LNCaP clone FGC (cell line): Measurements from ENCODE around the gene CD274.
"Not testable (repeated sequence)": the region's sequence is repeated elsewhere in the genome, so short reads cannot be mapped to it uniquely, and the experiment has no call there.

Experiments used
- DNase-seq: peaks from one replicate; pipeline ENCODE4 v3.0.0-alpha.2; 2011; ENCODE audit warnings: low read depth
- H3K4me3 ChIP-seq: 2 replicates; pipeline ENCODE4 v1.5.1; 2011; ENCODE audit warnings: mild to moderate bottlenecking, low read depth, low read length, control low read depth
- TF ChIP-seq, protein P1 (sequence below): IDR thresholded peaks from 2 replicates; pipeline ENCODE4 v1.5.1; 2012; ENCODE audit warnings: mild to moderate bottlenecking; ENCODE audit not compliant: control insufficient read depth, insufficient read depth; ENCODE audit errors: extremely low read depth

The CD274 gene

DNA sequence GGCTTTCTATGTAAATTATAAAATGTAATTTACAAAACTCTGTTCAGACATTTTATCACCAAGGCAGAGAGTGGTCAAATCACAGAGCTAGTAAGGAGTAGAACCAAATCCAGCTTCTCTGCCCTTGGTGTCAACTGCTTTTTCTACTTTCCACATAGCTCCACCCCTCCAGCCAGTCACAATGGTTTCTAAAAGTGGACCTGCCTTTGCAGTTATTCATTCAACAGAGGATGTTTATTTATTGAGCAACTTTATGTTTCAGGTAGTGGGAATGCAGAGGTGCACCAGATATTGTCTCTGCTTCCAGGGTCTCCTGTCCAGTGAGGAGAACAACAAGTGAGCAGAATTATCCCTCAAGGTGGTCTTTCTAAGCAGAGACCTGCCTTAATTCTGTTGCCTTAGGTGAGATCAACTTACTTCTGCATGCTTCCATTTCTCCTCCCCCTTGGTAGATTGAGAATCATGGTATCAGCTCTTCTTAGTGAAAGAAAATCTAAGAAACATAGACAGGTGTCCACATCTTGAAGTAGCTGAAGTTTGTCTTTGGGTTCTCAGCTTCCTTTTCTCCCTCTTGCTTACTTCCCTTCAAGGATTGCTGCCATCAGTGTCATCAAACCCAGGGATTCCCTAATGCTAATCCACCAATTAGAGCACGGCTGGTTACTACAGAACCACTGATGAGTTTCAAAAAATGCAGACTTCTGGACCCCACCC, 42.8 kb downstream of the CD274 start:
- TF ChIP-seq, protein P1, sequence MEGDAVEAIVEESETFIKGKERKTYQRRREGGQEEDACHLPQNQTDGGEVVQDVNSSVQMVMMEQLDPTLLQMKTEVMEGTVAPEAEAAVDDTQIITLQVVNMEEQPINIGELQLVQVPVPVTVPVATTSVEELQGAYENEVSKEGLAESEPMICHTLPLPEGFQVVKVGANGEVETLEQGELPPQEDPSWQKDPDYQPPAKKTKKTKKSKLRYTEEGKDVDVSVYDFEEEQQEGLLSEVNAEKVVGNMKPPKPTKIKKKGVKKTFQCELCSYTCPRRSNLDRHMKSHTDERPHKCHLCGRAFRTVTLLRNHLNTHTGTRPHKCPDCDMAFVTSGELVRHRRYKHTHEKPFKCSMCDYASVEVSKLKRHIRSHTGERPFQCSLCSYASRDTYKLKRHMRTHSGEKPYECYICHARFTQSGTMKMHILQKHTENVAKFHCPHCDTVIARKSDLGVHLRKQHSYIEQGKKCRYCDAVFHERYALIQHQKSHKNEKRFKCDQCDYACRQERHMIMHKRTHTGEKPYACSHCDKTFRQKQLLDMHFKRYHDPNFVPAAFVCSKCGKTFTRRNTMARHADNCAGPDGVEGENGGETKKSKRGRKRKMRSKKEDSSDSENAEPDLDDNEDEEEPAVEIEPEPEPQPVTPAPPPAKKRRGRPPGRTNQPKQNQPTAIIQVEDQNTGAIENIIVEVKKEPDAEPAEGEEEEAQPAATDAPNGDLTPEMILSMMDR = no peak
- no peak overlapping the region for H3K4me3 ChIP-seq
- DNase-seq = no peak

DNA sequence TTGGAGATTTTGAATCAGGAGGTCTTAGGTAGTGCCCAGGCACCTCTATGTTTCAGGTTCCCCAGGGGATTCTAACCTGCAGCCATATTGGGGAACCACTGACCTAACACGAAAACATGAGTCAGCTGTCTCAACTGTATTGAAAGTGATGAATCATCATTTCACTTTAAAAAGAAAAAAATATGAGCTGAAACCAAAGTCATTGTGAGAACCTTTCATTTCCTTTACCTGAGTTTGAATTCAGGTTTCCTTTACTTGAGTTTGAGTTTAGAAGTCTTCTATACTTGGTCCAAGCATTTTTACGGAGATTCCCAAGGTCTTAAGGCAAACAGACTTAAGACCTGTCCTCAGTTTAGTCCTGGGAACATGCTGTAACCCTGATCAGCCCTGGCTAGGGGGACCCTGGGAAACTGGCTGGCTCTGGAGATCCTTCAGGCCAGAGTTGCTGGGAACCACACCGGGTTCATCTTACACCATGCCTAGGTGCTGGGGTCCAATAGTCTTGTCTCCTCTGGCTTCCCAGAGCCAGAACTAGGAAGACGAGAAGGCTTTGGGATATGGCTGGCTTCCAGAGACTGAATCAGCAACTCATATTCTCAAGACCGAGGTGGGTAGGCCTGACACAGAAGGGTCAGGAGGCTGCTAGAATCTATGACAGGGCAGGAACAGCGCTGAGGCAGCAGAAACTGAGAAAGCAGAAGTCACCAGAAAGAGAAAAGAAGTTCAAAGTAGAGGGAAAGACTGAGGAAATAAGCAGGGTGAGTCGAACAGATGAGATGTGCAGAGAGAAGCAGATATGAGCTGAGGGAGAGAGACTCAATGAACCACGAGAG, 43.6 kb downstream of the CD274 start:
- no peak overlapping the region for H3K4me3 ChIP-seq
- TF ChIP-seq, protein P1 = no peak
- DNase-seq = no peak

DNA sequence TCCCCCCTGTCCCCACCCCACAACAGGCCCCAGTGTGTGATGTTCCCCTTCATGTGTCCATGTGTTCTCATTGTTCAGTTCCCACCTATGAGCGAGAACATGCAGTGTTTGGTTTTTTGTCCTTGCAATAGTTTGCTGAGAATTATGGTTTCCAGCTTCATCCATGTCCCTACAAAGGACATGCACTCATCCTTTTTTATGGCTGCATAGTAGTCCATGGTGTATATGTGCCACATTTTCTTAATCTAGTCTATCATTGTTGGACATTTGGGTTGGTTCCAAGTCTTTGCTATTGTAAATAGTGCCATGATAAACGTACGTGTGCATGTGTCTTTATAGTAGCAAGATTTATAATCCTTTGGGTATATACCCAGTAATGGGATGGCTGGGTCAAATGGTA, 44.4 kb downstream of the CD274 start:
- DNase-seq, H3K4me3 ChIP-seq: not testable (repeated sequence)

DNA sequence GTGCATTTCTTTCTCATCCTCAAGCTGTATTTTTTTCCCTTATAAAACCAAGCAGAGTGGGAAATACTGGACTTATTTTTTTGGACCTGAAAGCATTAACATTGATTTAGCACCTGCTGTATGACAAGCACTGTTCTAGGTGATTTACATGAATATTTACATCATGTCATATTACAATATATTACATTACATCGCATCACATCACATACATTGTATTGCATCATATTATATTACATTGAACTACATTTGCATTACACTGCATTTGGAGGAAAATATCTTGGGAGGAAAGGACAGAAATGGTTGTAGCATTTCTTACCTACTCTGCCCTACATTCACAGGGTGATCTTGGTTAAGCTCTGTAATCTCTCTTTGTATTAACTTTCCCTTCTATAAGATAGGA, 48.8 kb downstream of the CD274 start:
- TF ChIP-seq, protein P1 = no peak

DNA sequence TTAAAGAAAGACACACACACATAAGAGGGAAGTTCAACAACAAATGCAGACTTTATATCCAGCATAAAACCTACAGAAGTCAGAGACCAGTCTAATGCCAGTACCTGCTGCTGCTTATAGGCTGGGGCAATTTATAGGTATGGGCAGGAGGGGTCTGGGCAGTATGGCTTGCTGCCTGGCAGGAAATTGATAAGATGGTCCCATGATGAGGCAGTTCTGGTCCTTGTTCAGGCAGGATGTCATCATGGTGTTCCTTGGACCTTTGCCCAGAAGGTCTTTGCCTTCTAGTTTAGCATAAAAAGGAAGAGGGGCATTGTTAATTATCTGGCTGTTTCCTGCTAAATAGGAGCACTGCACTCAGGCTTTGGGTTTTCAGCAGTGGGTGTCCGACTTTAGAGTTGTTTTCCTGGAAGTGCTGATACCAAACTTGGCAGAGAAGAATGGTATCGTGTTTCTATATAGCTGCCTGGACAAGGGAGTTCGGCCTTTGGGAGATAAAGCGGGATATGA, 49.6 kb downstream of the CD274 start:
- no peak overlapping the region for H3K4me3 ChIP-seq
- DNase-seq = no peak
- TF ChIP-seq, protein P1 = no peak

More for the DNA sequence above, 48.8 kb downstream of the CD274 start:
- no peak overlapping the region for H3K4me3 ChIP-seq
- no peak for DNase-seq

DNA sequence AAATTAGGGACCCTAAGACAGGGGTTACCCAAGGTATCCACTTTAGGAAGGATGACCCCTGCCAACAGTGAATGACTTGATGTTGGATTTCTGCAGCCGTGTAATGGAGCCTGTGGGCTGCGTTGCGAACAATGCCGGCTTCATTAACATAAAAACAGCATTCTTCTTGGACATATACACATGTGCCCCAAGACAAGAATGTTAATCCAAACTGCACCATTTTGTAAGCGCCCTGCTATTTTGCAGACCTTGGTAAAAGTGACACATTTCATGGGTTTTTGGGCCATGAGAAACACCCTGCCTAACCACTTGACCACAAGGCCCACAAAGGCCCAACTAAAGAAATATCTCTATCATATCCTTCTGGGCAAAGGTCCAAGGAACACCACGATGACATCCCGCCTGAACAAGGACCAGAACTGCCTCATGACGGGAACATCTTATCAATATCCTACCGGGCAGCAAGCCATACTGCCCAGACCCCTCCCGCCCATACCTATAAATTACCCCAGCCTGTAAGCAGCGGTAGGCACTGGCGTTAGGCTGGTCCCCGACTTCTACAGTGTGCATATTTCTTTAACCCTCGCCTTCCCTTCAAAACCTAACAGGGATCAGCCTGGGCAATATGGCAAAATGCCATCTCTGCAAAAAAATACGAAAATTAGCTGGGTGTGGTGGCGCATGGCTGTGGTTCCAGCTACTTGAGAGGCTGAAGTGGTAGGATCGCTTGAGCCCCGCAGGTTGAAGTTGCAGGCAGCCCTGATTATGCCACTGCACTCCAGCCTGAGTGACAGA, 50.3 kb downstream of the CD274 start:
- H3K4me3 ChIP-seq = no peak overlapping the region
- no peak for DNase-seq
- TF ChIP-seq, protein P1 = no peak

DNA sequence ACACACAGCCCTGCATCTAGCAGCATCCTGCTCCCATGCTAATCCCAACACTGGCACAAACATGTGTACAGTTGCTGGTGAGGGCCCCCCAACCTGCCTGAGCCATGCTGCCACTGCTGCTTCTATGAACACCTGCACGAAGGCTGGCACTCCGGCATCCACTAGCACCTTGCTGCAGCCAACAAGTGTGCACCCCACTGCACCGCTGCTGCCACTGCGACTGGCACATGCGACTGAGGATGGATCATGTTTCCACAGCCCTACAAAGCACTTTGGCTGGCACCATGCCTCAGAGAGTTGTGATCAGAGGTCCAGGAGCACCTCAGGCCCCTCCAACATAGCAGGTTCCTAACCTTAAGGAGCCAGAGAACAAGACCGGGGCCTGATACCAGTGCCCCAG, 52.2 kb downstream of the CD274 start:
- no peak overlapping the region for H3K4me3 ChIP-seq
- TF ChIP-seq, protein P1 = no peak
- DNase-seq = no peak
